HG03442 (cell line): ENCODE data around the gene WDR90.
A peak's percentile ranks its signal among the peaks of the same experiment; 100 is the strongest.

Experiments used
- ATAC-seq: cut with Tn5 transposase; IDR thresholded peaks from one replicate; pipeline ENCODE4 v1.9.1; 2021; ENCODE audit warnings: mild to moderate bottlenecking, moderate library complexity; ENCODE audit not compliant: unreplicated experiment

Gene WDR90

DNA sequence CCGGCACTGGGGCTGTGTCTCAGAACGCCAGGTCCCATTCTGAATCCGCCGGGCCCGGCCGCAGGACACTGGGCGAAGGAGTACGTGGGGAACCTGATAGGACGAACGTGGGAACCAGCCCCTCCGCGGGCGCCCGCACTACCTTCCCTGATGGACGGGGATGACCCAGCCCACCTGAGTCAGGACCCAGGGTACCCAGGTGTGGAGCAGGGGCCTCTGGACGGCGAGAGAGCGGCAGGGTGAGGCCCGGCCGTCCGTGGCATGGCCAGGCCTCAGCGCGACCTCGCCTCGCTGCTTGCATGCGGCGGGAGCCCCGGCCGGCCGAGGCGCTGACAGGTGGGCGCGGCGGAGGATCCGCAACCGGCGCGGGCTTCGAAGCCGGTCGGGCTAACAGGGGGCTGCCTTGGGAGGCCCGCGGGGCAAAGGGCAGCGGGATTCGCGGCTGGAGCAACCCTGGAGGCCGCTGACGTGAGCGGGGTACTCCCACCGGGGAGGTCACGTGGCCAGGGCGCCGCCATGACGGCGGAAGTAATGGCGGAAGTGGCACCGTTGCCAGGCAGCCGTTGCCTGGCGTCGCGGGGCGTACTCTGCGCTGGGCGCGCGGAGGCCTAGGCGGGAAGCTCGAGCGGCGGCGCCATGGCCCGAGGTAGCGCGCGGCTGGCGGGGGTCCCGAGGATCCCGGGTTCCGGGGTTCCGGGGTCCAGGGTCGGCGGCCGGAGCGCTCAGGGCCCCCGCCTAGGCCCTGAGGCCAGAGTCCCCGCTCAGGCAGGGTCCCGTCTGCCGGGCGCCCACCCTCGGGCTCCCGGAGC, at the start of gene WDR90:
Gene WDR90 (plus strand): TSS at position 585 of the 809 bp plus-strand sequence. CDS start 52 bp downstream, at position 637.
- peak; percentile 78 for ATAC-seq

DNA sequence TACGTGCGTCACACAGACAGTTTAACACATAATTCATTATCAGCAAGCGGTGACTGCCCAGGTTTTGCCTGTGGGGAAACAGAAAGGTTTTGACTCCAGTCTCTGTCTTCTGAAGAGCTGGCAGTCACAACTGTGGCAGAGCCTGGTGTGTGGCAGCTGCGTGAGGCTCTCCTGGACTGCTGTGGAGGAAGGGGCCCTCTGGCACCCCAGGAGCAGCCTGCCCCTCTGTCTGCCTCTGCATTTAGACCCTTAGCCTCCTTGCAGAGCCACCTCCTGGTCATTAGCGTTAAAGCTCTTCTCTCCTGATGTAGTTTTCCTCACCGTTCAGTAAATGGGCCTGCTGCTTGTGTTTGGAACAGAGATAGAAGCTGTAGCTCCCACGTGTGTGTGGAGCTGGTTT, 48.4 kb upstream of the WDR90 start:
- ATAC-seq = no peak

DNA sequence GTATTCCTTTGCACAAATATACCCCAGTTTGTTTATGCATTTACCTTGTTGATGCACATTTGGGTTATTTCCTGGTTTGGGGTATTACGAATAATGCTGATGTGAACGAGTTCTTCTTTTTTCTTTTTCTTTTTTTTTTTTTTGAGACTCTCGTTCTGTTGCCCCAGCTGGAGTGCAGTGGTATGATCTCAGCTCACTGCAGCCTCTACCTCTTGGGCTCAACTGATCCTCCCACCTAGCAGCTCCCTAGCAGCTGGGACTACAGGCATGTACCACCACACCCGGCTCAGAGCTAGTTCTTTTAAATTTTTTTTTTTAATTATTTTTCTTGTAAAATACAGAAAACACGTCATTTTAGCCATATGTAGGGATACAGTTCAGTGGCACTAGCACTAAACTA, 45.2 kb upstream of the WDR90 start:
- no peak for ATAC-seq

DNA sequence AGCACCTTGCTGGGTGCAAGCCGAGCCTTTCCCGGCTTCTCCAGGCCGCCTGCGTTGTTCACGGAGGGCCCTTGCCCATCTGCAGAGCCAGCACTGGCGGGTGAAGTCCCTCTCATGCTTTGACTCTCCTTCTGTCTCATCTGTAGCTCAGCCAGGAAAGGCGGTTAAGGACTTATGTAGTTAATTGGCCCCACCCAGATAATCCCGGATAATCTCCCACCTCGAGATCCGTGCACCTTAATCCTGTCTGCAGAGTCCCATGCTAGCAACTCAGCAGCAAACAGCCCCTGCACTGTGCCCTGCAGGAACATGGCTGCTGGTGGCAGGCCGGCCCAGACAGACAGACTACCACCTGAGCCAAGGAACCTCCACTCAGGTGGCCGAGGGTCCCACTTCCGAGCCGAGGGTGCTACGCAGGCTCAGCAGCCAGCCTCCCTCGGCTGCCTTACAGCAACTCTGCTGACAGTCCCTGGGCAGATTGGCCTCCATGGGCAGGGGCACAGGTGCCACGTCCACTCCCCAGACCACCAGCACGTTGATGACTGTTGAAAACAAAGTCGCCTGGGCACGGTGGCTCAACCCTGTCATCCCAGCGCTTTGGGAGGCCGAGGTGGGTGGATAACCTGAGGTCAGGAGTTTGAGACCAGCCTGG, 42.4 kb upstream of the WDR90 start:
- no peak for ATAC-seq

DNA sequence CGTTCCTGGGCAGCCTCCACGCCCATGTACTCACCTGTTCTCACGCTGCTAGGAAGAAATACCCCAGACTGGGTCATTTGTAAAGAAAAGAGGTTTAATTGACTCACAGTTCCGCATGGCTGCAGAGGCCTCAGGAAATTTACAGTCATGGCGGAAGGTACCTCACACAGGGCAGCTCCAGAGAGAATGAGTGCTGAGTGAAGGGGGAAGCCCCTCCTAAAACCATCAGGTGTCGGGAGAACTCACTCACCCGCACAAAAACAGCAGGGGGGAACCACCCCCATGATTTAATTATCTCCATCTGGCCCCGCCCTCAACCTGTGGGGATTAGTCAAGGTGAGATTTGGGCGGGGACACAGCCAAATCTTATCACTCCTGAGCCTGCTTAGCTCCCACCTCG, 41.1 kb upstream of the WDR90 start:
- ATAC-seq = no peak

DNA sequence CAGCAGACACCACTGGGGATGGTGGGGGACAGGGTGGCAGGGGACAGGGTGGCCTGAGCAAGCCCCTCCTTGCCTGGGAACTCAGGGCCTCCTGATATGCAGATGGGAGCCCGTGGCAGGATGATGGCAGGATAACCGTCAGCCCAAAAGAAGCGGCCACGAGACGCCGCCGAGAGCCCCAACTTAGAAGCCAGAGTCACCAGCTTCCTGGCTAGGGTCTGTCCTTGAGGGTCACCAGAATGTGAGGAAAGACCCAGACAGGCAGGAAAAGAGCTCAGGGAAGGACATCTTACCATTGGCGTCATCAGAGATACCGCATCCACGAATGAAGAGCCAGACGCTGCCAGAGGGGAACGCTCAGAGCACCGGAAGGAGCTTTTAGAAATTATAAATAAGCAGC, 39.8 kb upstream of the WDR90 start:
- no peak for ATAC-seq

DNA sequence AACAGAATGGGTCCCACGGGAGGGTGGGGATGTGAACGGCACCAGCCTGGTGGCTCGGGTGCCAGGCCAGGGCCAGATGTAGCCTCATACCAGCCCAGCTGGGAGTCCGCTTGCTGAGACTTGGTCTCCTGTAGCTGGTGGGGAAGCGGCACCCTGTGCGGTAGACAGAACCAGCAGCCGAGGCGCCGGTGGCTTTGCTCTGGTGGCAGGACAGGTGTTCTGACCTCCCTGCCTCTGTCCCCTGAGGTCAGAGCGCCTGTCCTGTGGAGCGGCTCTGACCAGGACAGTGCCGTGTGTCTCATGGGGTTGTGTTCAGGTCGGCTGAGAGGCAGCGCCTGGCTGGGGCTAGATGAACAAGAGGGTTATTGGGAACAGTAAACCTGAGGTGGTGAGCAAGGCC, 39.2 kb upstream of the WDR90 start:
- ATAC-seq = no peak

DNA sequence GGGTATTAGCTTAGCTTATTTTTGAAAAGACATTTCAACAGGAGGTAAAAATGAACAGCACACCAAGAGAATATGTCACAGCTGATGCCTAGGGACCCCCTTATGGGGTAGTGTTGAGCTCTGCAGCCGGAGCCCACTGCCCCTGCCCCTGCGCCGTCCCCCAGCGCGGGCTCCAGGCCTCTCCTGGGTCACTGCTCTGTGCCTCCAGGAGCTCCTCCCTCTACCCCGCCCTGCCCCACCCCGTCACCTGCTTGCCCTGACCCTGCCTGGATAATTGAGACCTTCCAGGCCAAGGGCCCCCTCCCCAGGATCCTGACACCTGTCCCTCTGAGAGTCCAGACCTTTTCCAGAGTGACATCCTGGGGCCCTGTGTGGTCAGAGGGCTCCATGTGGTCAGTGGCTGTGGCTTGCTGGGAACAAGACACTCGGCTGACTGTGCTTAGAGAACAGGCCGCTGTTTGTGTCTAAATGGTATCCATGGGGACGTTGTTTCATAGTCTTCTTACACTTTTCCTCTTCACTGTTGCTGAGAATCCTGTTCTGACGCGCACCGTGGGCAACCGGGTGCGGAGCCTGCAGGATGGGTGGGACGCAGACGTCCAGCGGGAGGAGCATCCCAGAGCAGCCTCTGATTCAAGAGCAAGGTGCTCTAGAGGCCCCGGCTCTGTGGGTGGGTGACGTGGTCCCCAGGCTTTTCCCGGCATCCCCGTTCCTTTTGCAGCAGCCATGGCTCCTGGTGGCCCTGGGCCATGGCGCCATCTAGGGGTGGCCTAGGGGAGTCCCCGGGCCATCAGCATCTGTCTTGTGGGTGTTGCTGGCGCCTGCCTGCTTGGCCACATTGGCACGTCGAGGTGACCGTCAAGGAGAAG, 38.4 kb upstream of the WDR90 start:
- no peak for ATAC-seq

DNA sequence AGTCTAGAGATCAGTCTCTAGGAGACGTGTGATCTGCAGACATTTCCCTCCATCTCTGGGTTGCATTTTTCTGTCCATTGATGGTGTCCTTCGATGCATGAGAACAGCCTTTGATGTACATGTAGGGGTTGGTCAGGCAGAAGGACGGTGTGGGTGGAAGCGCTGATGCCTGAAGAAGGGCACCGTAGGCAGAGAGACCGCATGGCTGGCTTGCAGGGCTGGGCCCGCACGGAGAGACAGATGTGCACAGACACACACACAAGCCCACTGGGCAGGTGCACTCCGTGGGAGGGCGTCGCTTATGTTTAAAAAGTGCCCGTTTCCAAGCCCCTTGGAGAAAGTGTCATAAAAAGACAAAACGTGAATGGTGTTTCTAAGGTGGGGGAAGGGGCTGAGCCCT, 34.0 kb upstream of the WDR90 start:
- no peak for ATAC-seq

DNA sequence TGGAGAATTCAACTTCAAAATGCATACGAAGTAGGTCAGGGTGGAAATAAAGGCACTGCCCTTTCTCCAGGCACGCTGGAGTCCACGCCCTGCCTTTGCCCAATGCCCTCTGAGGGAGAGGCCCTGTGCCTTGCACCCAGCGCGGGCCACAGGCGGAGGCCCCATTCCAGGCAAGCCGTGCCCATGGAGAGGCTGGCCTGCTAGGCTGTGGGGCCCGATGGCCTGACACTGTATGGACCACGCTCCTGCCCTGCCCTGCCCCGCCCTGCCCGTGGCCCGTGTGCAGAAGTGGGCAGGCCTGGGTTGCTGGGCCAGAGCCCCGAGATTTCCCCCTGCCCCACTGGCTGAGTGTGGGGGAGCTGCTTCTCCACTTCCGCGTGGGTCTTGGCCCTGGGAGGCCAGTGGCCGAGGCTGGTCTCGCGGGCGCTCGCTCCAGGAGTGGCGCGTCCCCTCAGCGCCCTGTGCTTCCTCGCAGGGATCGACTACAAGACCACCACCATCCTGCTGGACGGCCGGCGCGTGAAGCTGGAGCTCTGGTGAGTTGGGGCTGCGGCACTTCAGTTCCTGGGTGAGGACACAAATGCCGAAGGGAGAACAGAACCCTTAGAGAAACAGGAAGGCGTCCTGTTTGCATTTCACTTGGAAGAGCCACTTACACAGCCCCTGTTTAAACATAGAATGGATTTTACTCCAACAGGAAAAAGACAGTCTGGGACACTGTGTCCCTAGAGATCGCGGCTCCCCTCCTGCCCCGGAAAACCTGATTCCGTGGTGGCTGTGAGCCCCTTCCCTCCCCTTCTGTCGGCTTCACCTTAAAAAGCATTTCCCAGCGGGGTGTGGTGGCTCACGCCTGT, 32.2 kb upstream of the WDR90 start:
- ATAC-seq = no peak

DNA sequence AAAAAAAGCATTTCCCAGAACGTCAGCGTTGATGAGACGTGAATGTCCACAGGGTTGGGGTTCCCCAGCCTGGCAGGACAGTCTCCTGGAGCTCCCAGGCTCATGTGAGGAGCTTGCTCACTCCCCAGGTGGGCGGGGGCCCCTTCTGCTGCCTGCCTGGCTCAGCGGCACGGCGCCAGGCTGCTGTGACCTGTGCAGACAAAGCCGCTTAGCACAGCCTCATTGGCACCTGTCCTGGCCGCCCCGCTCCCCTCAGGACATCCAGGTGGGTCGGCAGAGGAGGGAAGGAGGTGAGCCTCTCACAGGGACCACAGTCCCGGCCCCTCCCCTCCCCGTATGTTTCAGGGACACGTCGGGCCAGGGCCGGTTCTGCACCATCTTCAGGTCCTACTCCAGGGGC, 31.3 kb upstream of the WDR90 start:
- no peak for ATAC-seq

DNA sequence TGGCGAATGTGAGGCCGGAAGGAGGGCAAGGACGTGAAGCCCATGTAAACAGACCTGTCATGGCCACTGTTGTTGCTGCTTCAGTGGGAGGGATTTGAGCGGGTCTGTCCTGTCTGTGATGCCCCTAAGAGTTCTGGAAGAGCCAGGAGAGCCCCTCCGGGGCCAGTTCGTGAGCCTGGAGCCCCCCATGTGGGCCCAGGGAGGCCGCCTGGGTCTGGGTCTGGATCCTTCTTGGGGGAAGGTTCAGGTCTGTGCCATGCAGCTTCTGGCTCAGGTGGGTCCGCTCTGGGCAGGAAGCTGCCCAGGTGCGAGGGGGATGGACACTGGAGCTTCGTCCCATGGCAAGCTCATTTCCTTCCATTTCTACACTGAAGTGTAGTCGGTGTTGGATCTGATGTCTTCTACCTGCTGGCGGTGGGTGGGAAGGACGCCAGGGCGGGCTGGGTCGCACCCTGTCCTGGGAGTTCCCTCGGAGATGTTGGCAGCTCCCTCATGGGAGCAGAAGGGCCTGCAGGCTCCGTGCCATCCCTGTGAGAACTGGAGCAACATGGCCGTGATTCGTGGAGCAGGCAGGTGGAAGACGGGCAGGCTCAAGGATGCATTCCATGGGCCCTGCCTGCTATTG, 29.6 kb upstream of the WDR90 start:
- ATAC-seq = no peak

DNA sequence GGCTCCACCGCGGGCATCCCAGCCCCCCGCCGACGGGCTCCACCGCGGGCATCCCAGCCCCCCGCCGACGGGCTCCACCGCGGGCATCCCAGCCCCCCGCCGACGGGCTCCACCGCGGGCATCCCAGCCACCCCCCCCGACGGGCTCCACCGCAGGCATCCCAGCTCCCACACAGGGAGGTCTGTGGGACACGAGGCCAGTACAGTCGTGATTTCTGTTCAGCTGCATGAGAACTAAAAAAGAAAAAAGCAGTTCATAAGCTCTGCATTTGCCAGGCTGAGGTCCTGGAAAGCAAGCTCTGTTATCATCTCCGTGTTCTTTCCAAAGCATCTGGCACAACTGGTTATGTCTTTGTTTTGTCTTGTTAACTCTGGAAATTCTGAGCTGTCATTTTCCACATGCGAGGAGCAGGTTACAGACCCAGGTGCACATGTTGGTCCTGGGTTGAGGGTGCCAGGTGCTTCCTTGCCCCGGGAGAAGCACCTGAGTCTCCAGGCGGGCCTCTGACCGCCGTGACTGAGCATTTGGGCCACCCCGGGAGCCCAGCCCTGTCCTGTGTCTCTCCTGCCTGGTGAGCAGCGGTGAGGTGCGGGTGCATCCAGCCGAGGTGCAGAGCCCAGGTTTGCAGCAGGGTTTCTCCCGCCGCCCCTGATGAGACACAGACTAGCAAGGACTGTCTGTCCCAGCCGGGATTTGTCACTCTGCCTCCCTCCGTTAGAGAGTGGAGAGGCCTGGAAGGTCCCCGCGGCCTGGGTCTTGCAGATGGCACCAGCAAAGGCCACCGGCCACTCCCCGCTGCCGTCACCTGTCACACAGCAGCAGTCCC, 28.3 kb upstream of the WDR90 start:
- ATAC-seq = no peak

DNA sequence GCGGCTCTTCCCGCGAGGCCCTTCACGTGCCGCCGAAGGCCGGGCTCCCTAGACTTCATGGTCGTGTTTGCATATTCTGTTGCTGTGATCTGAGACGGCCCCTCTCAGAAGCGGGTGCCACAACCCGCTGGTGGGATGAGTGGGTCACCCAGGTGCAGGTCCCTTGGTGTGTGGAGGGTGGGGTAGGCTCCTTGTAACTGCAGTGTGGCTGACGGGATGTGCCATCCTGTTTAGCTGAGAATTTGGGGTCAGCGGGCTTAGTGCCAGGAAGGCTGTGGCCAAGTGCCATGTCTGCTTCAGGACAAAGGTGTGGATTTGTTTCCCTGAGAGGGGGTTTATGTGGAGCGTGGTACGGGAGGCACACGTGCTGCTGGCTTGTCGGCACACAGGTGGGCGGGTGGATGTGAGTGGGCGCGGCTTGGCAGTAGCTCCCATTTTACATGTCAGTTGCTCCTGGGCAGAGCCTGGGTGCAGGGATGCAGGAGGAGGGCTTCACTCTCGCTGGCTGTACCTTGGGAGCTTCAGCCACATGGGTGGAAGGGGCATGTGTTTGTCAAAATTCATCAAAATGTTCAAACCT, 27.5 kb upstream of the WDR90 start:
- no peak for ATAC-seq

DNA sequence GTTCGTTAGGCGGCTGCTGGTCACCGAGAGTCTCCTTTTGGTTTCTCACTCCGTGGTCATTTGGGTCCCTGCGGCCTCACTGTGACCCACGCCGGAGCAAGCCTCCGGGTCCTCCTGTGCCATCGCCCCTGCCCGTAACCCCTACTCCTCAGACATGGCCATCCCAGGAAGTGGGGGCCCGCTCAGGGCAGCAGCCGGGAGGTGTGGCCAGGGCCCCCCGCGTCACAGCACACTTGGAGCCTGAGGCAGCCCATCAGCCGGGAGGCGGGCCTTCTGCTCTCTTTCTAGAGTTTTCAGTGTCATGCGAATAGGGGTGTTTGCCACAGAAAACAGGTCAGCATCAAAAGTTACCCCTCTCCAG, 26.3 kb upstream of the WDR90 start:
- ATAC-seq = no peak

DNA sequence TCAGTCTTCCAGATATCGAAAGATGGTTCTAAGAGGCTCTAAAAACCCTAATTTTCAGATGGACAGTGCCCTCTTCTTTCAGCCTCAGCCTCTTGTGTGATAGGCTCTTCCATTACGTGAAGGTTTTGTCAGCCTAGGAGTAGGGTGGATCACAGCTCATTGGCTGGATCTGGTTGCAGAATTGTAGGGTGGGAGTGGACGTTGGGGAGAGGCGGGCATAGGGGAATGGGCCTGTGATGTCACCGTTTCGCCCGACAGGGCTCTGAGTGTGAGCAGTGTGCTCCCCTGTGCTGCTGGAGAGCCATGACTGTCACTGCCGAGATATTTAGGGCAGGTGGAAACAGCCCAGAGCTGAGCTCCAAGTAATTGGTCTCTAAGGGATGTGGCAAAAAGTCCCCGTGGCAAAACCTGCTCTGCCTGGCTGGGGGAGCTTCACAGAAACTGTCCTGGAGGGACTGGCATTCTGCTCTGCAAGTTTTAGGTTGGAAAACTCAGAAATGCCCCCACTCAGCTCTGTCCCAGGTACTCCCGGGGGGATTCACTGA, 24.6 kb upstream of the WDR90 start:
- ATAC-seq = no peak

DNA sequence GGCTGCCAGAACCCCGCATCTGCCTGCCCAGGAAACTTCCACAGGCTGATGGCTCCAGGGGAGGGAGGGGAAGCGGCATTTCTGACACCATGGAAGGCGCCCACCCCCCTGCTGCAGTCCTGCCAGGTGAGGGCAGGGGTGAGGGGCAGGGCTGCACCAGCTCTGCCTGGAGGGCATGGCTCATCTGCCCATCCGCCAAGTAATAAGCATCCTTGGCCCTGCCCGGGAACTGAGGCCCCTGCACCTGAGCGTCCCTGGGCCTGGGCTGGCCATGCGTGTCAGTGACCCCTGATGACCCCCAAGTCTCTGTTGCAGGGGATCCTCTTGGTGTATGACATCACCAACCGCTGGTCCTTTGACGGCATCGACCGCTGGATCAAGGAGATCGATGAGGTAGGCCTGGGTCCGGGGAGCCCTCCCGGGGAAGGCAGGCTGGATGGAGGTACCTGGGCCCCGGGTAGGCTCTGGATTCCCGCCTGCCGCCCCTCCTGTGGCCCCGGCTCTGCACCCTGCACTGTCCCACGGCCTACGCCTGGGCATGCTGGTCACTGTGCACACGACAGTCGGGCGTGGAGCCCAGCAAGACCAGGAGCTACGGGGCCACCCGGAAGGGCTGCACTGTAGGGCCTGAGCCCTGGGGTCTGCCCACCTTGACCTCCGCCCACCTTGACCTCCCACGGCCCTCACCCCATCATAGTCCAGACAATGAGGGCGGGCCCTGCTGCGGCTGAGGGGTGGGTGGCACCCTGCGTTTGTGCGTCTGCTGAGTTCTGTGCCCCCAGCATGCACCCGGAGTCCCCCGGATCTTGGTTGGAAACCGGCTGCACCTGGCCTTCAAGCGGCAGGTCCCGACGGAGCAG, 23.8 kb upstream of the WDR90 start:
- ATAC-seq = no peak
